ENCODE measurements around the gene PIK3IP1. TPM values are rescaled to one million over a fixed set of nuclear protein-coding genes. Genes with fewer than 3 reads are reported as not detected.

Gene PIK3IP1
- total and polyA plus RNA-seq, 4 donors = 17.1 to 38.9 (median 23.7) TPM

GRCh38 chr22:31290494-31291471, 1.5 kb downstream of the PIK3IP1 start:
- peak; percentile 71 to 96 (median 84) for DNase-seq (ENCODE audit: low read depth in 4 of 6, low spot score in 6 of 6)
- Histone ChIP-seq H3K27me3 (ENCODE audit: control insufficient read depth, insufficient read depth, low read length) (no peaks in the 10 kb centered on the region), H3K4me1 (ENCODE audit: control insufficient read depth, insufficient read depth, low read length) (peaks cover 28% of the 10 kb centered on the region), H3K4me3 (ENCODE audit: low read depth, low read length) (peak overlapping the region; percentile 75), H3K9me3 (ENCODE audit: control insufficient read depth, insufficient read depth, low read length) (no peaks in the 10 kb centered on the region), H3K36me3 (ENCODE audit: control insufficient read depth, insufficient read depth, low read length) (peaks cover 18% of the 10 kb centered on the region), H3K27ac (ENCODE audit: low read depth, low read length) (peak overlapping the region; percentile 95)
- under 1% methylated on average over 90 of the region's 95 CpGs for WGBS (ENCODE audit: insufficient coverage)

- H3K27ac ChIP-seq (ENCODE audit: low read depth, low read length) = no peak overlapping the region
- H3K36me3 ChIP-seq (ENCODE audit: control insufficient read depth, insufficient read depth, low read length) = peaks cover 23% of the 10 kb centered on the region
- H3K9me3 ChIP-seq (ENCODE audit: control insufficient read depth, insufficient read depth, low read length) = no peaks in the 10 kb centered on the region
- WGBS (ENCODE audit: insufficient coverage) = 80% methylated on average over 11 of the region's 13 CpGs
- DNase-seq (ENCODE audit: low read depth in 4 of 6, low spot score in 6 of 6) = no peak
- peaks cover 36% of the 10 kb centered on the region for H3K4me1 ChIP-seq (ENCODE audit: control insufficient read depth, insufficient read depth, low read length)
- H3K4me3 ChIP-seq (ENCODE audit: low read depth, low read length) = no peak overlapping the region
- H3K27me3 ChIP-seq (ENCODE audit: control insufficient read depth, insufficient read depth, low read length) = no peaks in the 10 kb centered on the region
Observed at GRCh38 chr22:31289344-31289743, 2.9 kb downstream of the PIK3IP1 start.

- 77% methylated on average over 5 of the region's 5 CpGs for WGBS (ENCODE audit: insufficient coverage)
- Histone ChIP-seq H3K9me3 (ENCODE audit: control insufficient read depth, insufficient read depth, low read length) (no peaks in the 10 kb centered on the region), H3K36me3 (ENCODE audit: control insufficient read depth, insufficient read depth, low read length) (peaks cover 28% of the 10 kb centered on the region), H3K27me3 (ENCODE audit: control insufficient read depth, insufficient read depth, low read length) (no peaks in the 10 kb centered on the region), H3K4me1 (ENCODE audit: control insufficient read depth, insufficient read depth, low read length) (peaks cover 42% of the 10 kb centered on the region), H3K27ac (ENCODE audit: low read depth, low read length) (no peak overlapping the region), H3K4me3 (ENCODE audit: low read depth, low read length) (no peak overlapping the region)
- no peak for DNase-seq (ENCODE audit: low read depth in 4 of 6, low spot score in 6 of 6)
Observed at GRCh38 chr22:31288496-31289240, 3.6 kb downstream of the PIK3IP1 start.

DNA sequence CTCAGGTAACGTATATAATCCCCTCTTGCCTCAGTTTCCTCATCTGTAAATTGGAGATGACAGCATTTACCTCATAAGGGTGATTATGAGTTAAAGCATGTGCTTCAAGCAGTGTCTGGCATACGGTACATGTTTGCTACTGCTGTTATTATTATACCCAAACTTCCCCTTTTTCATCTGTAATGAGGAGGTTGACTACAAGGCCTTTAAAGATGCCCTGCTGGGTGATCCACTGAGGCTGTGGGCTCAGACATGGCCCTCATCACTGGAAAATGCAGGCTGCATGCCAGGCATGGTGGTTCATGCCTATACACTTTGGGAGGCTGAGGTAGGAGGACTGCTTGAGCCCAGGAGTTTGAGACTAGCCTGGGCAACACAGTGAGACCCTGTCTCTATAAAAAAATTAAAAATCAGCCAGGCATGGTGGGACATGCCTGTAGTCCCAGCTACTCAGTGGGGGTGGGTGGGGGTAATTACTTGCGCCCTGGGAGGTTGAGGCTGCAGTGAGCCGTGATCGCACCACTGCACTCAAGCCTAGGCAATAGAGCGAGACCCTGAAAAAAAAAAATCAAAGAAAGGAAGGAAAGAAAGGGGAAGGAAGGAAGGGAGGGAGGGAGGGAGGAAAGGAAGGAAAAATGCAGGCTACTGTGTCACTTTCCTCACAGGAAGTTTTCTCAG, 4.3 kb downstream of the PIK3IP1 start:
- no peak for DNase-seq (ENCODE audit: low read depth in 4 of 6, low spot score in 6 of 6)
- Histone ChIP-seq H3K4me3 (ENCODE audit: low read depth, low read length) (no peak overlapping the region), H3K4me1 (ENCODE audit: control insufficient read depth, insufficient read depth, low read length) (peaks cover 40% of the 10 kb centered on the region), H3K9me3 (ENCODE audit: control insufficient read depth, insufficient read depth, low read length) (no peaks in the 10 kb centered on the region), H3K27me3 (ENCODE audit: control insufficient read depth, insufficient read depth, low read length) (no peaks in the 10 kb centered on the region), H3K36me3 (ENCODE audit: control insufficient read depth, insufficient read depth, low read length) (peaks cover 30% of the 10 kb centered on the region), H3K27ac (ENCODE audit: low read depth, low read length) (no peak overlapping the region)
- WGBS (ENCODE audit: insufficient coverage) = 75% methylated on average over 2 of the region's 6 CpGs

DNA sequence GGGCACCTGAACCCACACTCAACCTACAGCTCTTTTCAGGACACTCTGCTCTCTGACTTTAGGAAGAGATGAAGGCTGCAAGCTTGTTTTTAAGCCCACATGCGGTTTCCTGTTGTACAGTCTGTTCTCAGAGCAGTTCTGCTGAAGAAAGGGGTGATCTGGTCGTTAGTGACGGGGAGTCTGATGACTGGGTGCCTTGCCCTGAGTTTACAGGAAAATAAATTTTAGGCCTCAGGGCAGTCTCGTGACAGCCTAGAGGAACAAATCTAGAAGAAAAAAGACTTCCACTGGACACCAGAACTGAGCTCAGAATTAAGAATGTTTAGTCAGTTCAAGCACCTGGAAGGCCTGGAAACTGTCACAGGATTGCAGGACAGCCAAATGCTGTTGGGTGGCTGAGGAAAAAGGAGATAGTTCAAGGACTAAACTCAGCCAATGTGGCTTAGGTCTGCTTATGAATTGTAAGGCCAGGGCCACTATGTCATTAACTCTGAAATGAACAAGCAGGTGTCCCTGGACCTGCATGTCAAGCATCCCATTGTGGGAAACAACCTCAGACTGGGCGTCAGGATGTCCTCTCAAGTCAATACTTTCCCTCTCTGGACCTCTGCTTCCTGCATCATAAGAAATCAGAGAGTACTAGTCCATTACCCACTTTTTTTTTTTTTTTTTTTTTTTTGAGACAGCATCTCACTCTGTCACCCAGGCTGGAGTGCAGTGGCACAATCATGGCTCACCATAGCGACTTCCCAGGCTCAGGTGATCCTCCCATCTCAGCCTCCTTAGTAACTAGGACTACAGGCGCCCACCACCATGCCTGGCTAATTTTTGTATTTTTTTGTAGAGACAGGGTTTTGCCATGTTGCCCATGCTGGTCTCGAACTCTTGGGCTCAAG, 5.7 kb downstream of the PIK3IP1 start:
- Histone ChIP-seq H3K27ac (ENCODE audit: low read depth, low read length) (no peak overlapping the region), H3K4me1 (ENCODE audit: control insufficient read depth, insufficient read depth, low read length) (peaks cover 29% of the 10 kb centered on the region), H3K27me3 (ENCODE audit: control insufficient read depth, insufficient read depth, low read length) (no peaks in the 10 kb centered on the region), H3K9me3 (ENCODE audit: control insufficient read depth, insufficient read depth, low read length) (no peaks in the 10 kb centered on the region), H3K4me3 (ENCODE audit: low read depth, low read length) (no peak overlapping the region), H3K36me3 (ENCODE audit: control insufficient read depth, insufficient read depth, low read length) (peaks cover 43% of the 10 kb centered on the region)
- 95% methylated on average over 6 of the region's 8 CpGs for WGBS (ENCODE audit: insufficient coverage)
- DNase-seq (ENCODE audit: low read depth in 4 of 6, low spot score in 6 of 6) = no peak

- WGBS (ENCODE audit: insufficient coverage) = 21% methylated on average over 3 of the region's 3 CpGs
- Histone ChIP-seq H3K27me3 (ENCODE audit: control insufficient read depth, insufficient read depth, low read length) (no peaks in the 10 kb centered on the region), H3K4me1 (ENCODE audit: control insufficient read depth, insufficient read depth, low read length) (peaks cover 17% of the 10 kb centered on the region), H3K27ac (ENCODE audit: low read depth, low read length) (peak overlapping the region; percentile 70), H3K9me3 (ENCODE audit: control insufficient read depth, insufficient read depth, low read length) (no peaks in the 10 kb centered on the region), H3K4me3 (ENCODE audit: low read depth, low read length) (no peak overlapping the region), H3K36me3 (ENCODE audit: control insufficient read depth, insufficient read depth, low read length) (peaks cover 52% of the 10 kb centered on the region)
- DNase-seq (ENCODE audit: low read depth in 4 of 6, low spot score in 6 of 6) = peak in 2 of 6 donors; percentile 35 to 85
Observed at GRCh38 chr22:31284281-31285155, 7.8 kb downstream of the PIK3IP1 start.

- peaks cover 22% of the 10 kb centered on the region for H3K4me1 ChIP-seq (ENCODE audit: control insufficient read depth, insufficient read depth, low read length)
- no peak overlapping the region for H3K27ac ChIP-seq (ENCODE audit: low read depth, low read length)
- H3K9me3 ChIP-seq (ENCODE audit: control insufficient read depth, insufficient read depth, low read length) = no peaks in the 10 kb centered on the region
- peak in 1 of 6 donors; percentile 24 for DNase-seq (ENCODE audit: low read depth in 4 of 6, low spot score in 6 of 6)
- 84% methylated on average over 4 of the region's 8 CpGs for WGBS (ENCODE audit: insufficient coverage)
- peaks cover 58% of the 10 kb centered on the region for H3K36me3 ChIP-seq (ENCODE audit: control insufficient read depth, insufficient read depth, low read length)
- no peaks in the 10 kb centered on the region for H3K27me3 ChIP-seq (ENCODE audit: control insufficient read depth, insufficient read depth, low read length)
- no peak overlapping the region for H3K4me3 ChIP-seq (ENCODE audit: low read depth, low read length)
Observed at GRCh38 chr22:31282748-31283468, 9.4 kb downstream of the PIK3IP1 start.

- no peaks in the 10 kb centered on the region for H3K9me3 ChIP-seq (ENCODE audit: control insufficient read depth, insufficient read depth, low read length)
- H3K4me3 ChIP-seq (ENCODE audit: low read depth, low read length) = no peak overlapping the region
- 61% methylated on average over 3 of the region's 4 CpGs for WGBS (ENCODE audit: insufficient coverage)
- no peaks in the 10 kb centered on the region for H3K27me3 ChIP-seq (ENCODE audit: control insufficient read depth, insufficient read depth, low read length)
- DNase-seq (ENCODE audit: low read depth in 4 of 6, low spot score in 6 of 6) = no peak
- peaks cover 58% of the 10 kb centered on the region for H3K36me3 ChIP-seq (ENCODE audit: control insufficient read depth, insufficient read depth, low read length)
- H3K27ac ChIP-seq (ENCODE audit: low read depth, low read length) = no peak overlapping the region
- H3K4me1 ChIP-seq (ENCODE audit: control insufficient read depth, insufficient read depth, low read length) = peaks cover 22% of the 10 kb centered on the region
Observed at GRCh38 chr22:31281733-31282132, 10.6 kb downstream of the PIK3IP1 start.
